A673 (cell line): ENCODE data around the gene DTX2. TPM values are rescaled to one million over a fixed set of nuclear protein-coding genes. Genes with fewer than 3 reads are reported as not detected.
"Not testable (repeated sequence)": the region's sequence is repeated elsewhere in the genome, so short reads cannot be mapped to it uniquely, and the experiment has no call there.

Experiments used
- BruUV-seq: library from RNA; stranded (reverse); fragments of 400-500 nt; replicated peaks from 2 replicates; lab custom pipeline; 2021; lab: Mats Ljungman, UMichigan
- CTCF ChIA-PET: fragments of 300-600 bp; sonication (Branson Sonifier 250); formaldehyde crosslinking; loops from one replicate; lab custom pipeline; 2022; ENCODE audit warnings: antibody characterized with exemption; lab: Charles Lee
- POLR2A ChIA-PET: fragments of 300-600 bp; sonication (Branson Sonifier 250); formaldehyde crosslinking; loops from one replicate; lab custom pipeline; 2022; ENCODE audit warnings: antibody characterized with exemption; ENCODE audit not compliant: low non-redundant PET; lab: Charles Lee
- DNase-seq: peaks from one replicate; pipeline ENCODE4 v3.0.0-alpha.2; 2015; ENCODE audit warnings: low spot score
- H3K27ac ChIP-seq: fragments of 200-600 bp; sonication (generic); 2 replicates; pipeline ENCODE4 v1.5.1; 2016; ENCODE audit warnings: mixed run types, low read depth, mild to moderate bottlenecking, mixed read lengths, antibody characterized with exemption, low read length; ENCODE audit not compliant: poor library complexity, severe bottlenecking
- H3K27me3 ChIP-seq: fragments of 200-600 bp; sonication (generic); replicated peaks from 2 replicates; pipeline ENCODE4 v1.6.1; 2017; ENCODE audit warnings: mixed run types, low read depth, mild to moderate bottlenecking, mixed read lengths, antibody characterized with exemption, low read length; ENCODE audit not compliant: insufficient read depth, poor library complexity
- H3K36me3 ChIP-seq: fragments of 200-600 bp; sonication (generic); 2 replicates; pipeline ENCODE4 v1.6.1; 2016; ENCODE audit warnings: mixed run types, mild to moderate bottlenecking, mixed read lengths, antibody characterized with exemption, low read length; ENCODE audit not compliant: insufficient read depth, poor library complexity, severe bottlenecking
- H3K4me1 ChIP-seq: fragments of 200-600 bp; sonication (generic); 2 replicates; pipeline ENCODE4 v1.6.1; 2017; ENCODE audit warnings: mixed run types, mild to moderate bottlenecking, mixed read lengths, antibody characterized with exemption, low read length; ENCODE audit not compliant: insufficient read depth, poor library complexity, severe bottlenecking
- H3K4me3 ChIP-seq: fragments of 200-600 bp; sonication (generic); 2 replicates; pipeline ENCODE4 v1.5.1; 2016; ENCODE audit warnings: low read depth, mixed run types, mild to moderate bottlenecking, mixed read lengths, low read length; ENCODE audit not compliant: poor library complexity, severe bottlenecking
- H3K9me3 ChIP-seq: fragments of 200-600 bp; sonication (generic); 2 replicates; pipeline ENCODE4 v1.6.1; 2016; ENCODE audit warnings: mixed run types, low read depth, mild to moderate bottlenecking, mixed read lengths, antibody characterized with exemption, low read length; ENCODE audit not compliant: poor library complexity, severe bottlenecking
- CTCF ChIP-seq: fragments of 300-800, 200-600 bp; sonication (generic); conservative IDR thresholded peaks from 2 replicates; pipeline ENCODE4 v1.5.1; 2017; ENCODE audit warnings: low read depth, mild to moderate bottlenecking, antibody characterized with exemption, low read length, moderate library complexity, mixed read lengths
- EZH2 ChIP-seq: fragments of 200-600 bp; sonication (generic); IDR thresholded peaks from 2 replicates; pipeline ENCODE4 v1.6.1; 2017; ENCODE audit warnings: borderline replicate concordance, low read depth, mild to moderate bottlenecking, mixed read lengths, antibody characterized with exemption, low read length; ENCODE audit not compliant: poor library complexity, severe bottlenecking
- intact Hi-C: fragments of 100-400 bp; cut with micrococcal nuclease; formaldehyde crosslinking; loops from one replicate; pipeline ENCODE4 v1.10.0; 2022; ENCODE audit not compliant: unreplicated experiment
- total RNA-seq: library from RNA; stranded (reverse); gene quantifications from 2 replicates; pipeline ENCODE4 v1.2.3, GENCODE V29; 2021

DTX2 gene
- total RNA-seq, 1 experiment from 2014 or later, result 33.8 TPM

GRCh38 chr7:76504351-76505167 is 43.0 kb downstream of the DTX2 start:
- BruUV-seq, H3K9me3 ChIP-seq, H3K4me1 ChIP-seq, H3K27ac ChIP-seq, DNase-seq, POLR2A ChIA-PET, H3K4me3 ChIP-seq, CTCF ChIA-PET, H3K36me3 ChIP-seq, intact Hi-C loops, H3K27me3 ChIP-seq: not testable (repeated sequence)

GRCh38 chr7:76505168-76506080 is 43.9 kb downstream of the DTX2 start:
- ChIA-PET POLR2A (no interaction called here), CTCF (no interaction called here)
- H3K4me1 ChIP-seq, result no peaks in the 10 kb centered on the region
- H3K36me3 ChIP-seq, result no peaks in the 10 kb centered on the region
- BruUV-seq, result no TSS peak
- TF ChIP-seq CTCF (no peak), EZH2 (no peak)
- intact Hi-C loops, result no loop called here
- H3K27ac ChIP-seq, result no peak overlapping the region
- H3K9me3 ChIP-seq, result no peaks in the 10 kb centered on the region
- no peaks in the 10 kb centered on the region for H3K27me3 ChIP-seq
- no peak for DNase-seq
- no peak overlapping the region for H3K4me3 ChIP-seq

- no peak overlapping the region for H3K27ac ChIP-seq
- TF ChIP-seq CTCF, result no peak
- no peak for TF ChIP-seq EZH2
- H3K27me3 ChIP-seq, result no peaks in the 10 kb centered on the region
- no peaks in the 10 kb centered on the region for H3K36me3 ChIP-seq
- ChIA-PET POLR2A (no interaction called here), CTCF (no interaction called here)
- DNase-seq, result no peak
- no peaks in the 10 kb centered on the region for H3K4me1 ChIP-seq
- no TSS peak for BruUV-seq
- H3K9me3 ChIP-seq, result no peaks in the 10 kb centered on the region
- intact Hi-C loops, result no loop called here
- no peak overlapping the region for H3K4me3 ChIP-seq
Measured at GRCh38 chr7:76506081-76506440, 44.6 kb downstream of the DTX2 start.

- H3K27me3 ChIP-seq, H3K4me3 ChIP-seq, H3K4me1 ChIP-seq, POLR2A ChIA-PET, CTCF ChIA-PET, DNase-seq, H3K9me3 ChIP-seq, H3K27ac ChIP-seq, intact Hi-C loops, H3K36me3 ChIP-seq, BruUV-seq: not testable (repeated sequence)
Measured at GRCh38 chr7:76506643-76507042, 45.1 kb downstream of the DTX2 start.
